ENCODE measurements around the gene ZDHHC12.
"Not testable (repeated sequence)": the region's sequence is repeated elsewhere in the genome, so short reads cannot be mapped to it uniquely, and the experiment has no call there.

Gene ZDHHC12

DNA sequence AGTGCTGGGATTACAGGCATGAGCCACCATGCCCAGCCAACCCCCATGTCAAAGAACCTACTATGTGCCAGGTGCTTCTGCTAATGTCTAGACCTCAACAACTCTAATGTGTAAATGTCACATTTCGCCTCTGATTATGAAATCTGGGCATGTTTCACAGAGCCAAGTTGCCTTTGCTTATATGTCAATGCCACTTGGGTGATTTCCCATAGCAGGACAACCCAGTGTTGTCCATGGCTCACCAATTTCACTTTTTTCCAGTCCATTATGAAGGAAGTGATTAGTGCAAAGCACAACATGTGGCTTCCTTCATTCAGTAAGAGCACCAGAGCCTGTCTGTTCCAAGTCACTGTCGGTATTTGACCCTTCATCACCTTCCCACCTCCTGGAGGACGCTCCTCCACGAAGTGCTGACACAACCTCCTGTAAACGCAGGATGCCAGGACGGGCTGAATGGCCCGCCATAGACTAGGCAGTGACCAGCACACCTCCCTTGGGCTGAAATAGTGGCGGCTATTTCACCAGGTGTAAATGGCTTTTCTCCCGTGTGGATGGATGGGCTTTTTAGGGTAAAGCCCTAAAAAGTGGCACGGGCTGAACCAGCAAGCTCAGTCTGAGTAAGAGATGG is 22.6 kb downstream of the ZDHHC12 start:
- peak; percentile 12 for DNase-seq (ENCODE audit: low spot score)
- TF ChIP-seq, protein P1, sequence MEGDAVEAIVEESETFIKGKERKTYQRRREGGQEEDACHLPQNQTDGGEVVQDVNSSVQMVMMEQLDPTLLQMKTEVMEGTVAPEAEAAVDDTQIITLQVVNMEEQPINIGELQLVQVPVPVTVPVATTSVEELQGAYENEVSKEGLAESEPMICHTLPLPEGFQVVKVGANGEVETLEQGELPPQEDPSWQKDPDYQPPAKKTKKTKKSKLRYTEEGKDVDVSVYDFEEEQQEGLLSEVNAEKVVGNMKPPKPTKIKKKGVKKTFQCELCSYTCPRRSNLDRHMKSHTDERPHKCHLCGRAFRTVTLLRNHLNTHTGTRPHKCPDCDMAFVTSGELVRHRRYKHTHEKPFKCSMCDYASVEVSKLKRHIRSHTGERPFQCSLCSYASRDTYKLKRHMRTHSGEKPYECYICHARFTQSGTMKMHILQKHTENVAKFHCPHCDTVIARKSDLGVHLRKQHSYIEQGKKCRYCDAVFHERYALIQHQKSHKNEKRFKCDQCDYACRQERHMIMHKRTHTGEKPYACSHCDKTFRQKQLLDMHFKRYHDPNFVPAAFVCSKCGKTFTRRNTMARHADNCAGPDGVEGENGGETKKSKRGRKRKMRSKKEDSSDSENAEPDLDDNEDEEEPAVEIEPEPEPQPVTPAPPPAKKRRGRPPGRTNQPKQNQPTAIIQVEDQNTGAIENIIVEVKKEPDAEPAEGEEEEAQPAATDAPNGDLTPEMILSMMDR (IDR thresholded peaks at IDR 0.05; ENCODE audit: borderline replicate concordance, control extremely low read depth, extremely low read depth, insufficient read depth, missing control alignments) = no peak
- in situ Hi-C loops (cut with MboI; ENCODE audit: low sequenced_read_pairs, unreplicated experiment) = no loop called here

DNA sequence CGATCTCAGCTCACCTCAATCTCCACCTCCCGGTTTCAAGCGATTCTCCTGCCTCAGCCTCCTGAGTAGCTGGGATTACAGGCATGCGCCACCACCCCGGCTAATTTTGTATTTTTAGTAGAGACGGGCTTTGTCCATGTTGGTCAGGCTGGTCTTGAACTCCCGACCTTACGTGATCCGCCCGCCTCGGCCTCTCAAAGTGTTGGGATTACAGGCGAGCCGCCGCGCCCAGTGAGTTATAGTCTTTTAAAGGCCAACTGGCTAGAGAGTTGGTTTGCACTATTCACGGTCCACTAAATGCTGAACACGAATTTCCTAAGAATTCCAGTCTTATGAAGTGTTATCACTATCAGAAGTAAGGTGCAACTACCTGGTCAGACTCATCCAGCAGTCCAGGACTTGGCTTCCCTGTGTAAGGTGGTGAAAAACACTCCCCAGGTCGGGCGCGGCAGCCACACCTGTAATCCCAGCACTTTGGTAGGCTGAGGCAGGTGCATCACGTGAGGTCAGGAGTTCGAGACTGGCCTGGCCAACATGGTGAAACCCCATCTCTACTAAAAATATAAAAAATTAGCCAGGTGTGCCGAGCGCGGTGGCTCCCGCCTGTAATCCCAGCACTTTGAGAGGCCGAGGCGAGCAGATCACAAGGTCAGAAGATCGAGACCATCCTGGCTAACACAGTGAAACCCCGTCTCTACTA is 24.7 kb downstream of the ZDHHC12 start:
- DNase-seq (ENCODE audit: low spot score) = not testable (repeated sequence)

DNA sequence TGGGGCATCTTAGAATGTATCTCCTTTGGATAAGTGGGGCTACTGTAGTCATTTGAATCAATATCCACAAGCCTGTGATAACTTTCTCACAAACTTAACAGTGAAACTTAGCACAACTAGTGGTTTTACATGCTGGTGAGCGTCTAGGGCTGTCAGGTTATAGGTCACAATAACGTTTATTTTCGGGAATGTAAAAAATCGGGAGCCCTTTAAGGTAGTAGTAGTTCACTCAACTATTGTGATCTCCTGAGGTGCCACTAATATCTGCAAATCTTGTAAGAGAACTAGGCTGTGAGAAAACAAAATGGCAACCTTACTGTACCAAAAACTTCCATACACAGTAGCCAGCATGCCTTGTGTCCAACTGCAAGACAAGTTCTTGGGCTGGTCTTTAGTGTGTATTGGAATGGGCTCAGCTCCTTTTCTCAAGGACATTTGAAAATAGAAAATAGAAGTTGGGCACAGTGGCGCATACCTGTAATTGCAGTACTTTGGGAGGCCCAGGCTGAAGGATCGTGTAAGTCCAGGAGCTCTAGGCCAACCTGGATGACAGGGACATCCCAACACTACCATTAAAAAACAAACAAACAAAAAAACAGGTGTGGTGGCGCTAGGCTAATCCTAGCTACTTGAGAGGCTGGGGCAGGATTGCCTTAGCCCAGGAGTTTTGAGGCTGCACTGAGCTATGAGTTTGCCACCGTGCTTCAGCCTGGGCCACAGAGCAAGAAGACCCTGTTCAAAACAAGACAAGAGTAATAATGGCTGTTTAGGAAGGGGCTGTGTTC is 26.8 kb downstream of the ZDHHC12 start:
- TF ChIP-seq, protein P1 (IDR thresholded peaks at IDR 0.05; ENCODE audit: borderline replicate concordance, control extremely low read depth, extremely low read depth, insufficient read depth, missing control alignments) = no peak
- in situ Hi-C loops (cut with MboI; ENCODE audit: low sequenced_read_pairs, unreplicated experiment) = no loop called here
- DNase-seq (ENCODE audit: low spot score) = no peak

More for the DNA sequence above, 24.7 kb downstream of the ZDHHC12 start:
- in situ Hi-C loops (cut with MboI; ENCODE audit: low sequenced_read_pairs, unreplicated experiment) = not testable (repeated sequence)

DNA sequence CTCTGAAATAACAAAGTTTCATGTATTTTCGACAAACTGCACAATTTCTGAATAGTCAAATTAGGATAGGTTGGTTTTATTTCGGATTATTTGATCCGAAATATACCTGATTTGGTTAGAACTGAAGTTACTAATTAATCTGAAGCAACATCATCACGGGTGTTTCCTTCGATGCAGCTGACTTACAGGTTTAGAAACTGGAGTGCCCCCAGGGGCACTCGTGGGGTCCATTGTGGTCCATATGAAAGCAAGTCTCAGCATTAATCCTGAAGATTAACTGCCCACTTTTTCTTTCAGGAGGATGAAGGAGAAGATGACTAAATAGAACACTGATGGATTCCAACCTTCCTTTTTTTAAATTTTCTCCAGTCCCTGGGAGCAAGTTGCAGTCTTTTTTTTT is 29.6 kb downstream of the ZDHHC12 start:
- no peak for DNase-seq (ENCODE audit: low spot score)
- TF ChIP-seq, protein P1 (IDR thresholded peaks at IDR 0.05; ENCODE audit: borderline replicate concordance, control extremely low read depth, extremely low read depth, insufficient read depth, missing control alignments) = no peak
- in situ Hi-C loops (cut with MboI; ENCODE audit: low sequenced_read_pairs, unreplicated experiment) = no loop called here

DNA sequence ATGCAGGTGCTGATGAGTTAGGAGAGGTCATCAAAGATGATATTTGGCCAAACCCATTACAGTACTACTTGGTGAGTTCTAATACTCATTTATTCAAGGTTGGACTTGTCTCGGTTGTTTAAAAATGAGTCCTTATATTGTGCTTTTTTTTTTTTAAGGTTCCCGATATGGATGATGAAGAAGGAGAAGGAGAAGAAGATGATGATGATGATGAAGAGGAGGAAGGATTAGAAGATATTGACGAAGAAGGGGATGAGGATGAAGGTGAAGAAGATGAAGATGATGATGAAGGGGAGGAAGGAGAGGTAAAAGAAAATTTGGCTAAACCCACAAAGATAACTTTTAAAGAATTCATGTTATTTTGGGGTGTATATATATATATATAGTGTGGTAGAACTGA is 30.2 kb downstream of the ZDHHC12 start:
- DNase-seq (ENCODE audit: low spot score); in situ Hi-C loops (cut with MboI; ENCODE audit: low sequenced_read_pairs, unreplicated experiment): not testable (repeated sequence)

DNA sequence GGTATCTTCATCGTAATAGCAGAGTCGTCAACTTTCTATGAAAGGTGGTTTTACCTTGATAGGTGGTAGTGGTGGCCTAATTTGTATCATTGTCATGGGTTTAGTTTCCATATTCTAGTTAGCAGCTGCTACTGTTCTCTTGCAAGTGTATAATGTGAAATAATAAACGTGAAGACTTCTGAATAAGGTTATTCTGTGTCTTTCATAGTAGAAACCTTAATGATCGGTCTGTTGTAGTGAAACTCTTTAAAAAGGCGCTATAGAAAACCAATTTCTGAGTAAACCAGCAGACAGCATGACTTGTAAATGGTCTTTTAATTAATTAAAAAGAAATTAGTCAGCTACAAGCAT is 33.3 kb downstream of the ZDHHC12 start:
- TF ChIP-seq, protein P1 (IDR thresholded peaks at IDR 0.05; ENCODE audit: borderline replicate concordance, control extremely low read depth, extremely low read depth, insufficient read depth, missing control alignments) = no peak
- in situ Hi-C loops (cut with MboI; ENCODE audit: low sequenced_read_pairs, unreplicated experiment) = no loop called here
- DNase-seq (ENCODE audit: low spot score) = no peak

DNA sequence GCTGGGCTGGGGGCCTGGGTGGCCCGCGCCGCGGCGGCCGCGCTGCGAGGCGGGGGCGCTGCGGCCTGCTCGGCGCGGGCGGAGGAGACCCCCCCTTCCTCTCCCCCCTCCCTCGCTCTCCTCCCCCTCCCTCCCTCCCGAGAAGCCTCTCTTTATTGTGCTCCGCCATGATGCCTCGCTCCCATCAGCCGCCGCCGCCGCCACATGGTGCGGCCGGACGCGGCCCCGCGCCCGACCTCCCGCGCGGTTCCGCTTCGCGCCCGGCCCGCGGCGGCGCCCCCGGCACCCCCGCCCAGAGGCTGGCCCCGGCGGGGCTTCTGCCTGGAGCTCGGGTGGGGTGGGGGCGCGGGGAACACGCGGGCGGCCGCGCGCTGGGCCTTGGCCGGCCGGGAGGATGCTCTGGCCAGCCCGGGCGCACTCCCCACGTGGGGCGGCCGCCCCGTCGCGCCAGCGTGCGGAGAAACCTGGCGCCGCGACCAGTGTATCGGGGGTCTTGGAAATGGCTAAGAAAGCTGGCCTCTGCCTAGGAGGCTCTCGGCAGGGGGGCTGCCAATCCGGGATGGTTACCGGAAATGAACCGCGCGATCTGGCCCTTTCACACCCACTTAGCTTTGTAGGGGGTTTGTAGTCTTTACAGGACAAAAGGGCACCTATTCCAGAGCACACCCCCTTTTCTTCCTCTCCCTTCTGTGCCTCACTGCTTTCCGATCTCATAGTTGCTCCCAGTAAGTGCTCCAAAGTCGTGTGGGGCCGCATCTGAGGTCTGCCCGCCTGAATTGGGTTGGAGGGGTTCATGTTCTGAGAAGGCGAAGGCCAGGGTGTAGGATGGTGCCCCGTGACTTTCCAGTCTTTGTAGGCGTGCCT is 33.9 kb downstream of the ZDHHC12 start:
- in situ Hi-C loops (cut with MboI; ENCODE audit: low sequenced_read_pairs, unreplicated experiment) = no loop called here
- TF ChIP-seq, protein P1 (IDR thresholded peaks at IDR 0.05; ENCODE audit: borderline replicate concordance, control extremely low read depth, extremely low read depth, insufficient read depth, missing control alignments) = no peak
- peak; percentile 83 for DNase-seq (ENCODE audit: low spot score)
